Transverse colon (tissue), 4 donors: Measurements from ENCODE around the gene TMTC3. TPM values are rescaled to one million over a fixed set of nuclear protein-coding genes. Genes with fewer than 3 reads are reported as not detected.
A peak's percentile ranks its signal among the peaks of the same experiment; 100 is the strongest.
"Not testable (repeated sequence)": the region's sequence is repeated elsewhere in the genome, so short reads cannot be mapped to it uniquely, and the experiment has no call there.

Source experiments
- DNase-seq: peaks from one replicate; pipeline ENCODE4 v3.0.0-alpha.2; 2019
- H3K27ac ChIP-seq, 4 donors: fragments of 200-600 bp; sonication (generic); 2 replicates each; pipeline ENCODE4 v1.5.1; 2016 to 2018; ENCODE audit warnings: inconsistent platforms in 4 of 4
- H3K27me3 ChIP-seq: fragments of 200-600 bp; sonication (generic); 2 replicates; pipeline ENCODE4 v1.5.1; 2017; ENCODE audit warnings: inconsistent platforms
- H3K36me3 ChIP-seq, 4 donors: fragments of 200-600 bp; sonication (generic); 2 replicates each; pipeline ENCODE4 v1.5.1; 2017 to 2019; ENCODE audit warnings: inconsistent platforms in 4 of 4
- H3K4me1 ChIP-seq, 4 donors: fragments of 200-600 bp; sonication (generic); 2 replicates each; pipeline ENCODE4 v1.5.1; 2017 to 2020; ENCODE audit warnings: inconsistent platforms in 4 of 4
- H3K4me3 ChIP-seq, 4 donors: fragments of 200-600 bp; sonication (generic); 1 replicate in 1 of 4; 2 replicates in 3 of 4; pipeline versions ENCODE4 v1.5.1 to v1.6.1; 2017 to 2019; ENCODE audit warnings: inconsistent platforms in 4 of 4
- H3K9me3 ChIP-seq, 2 donors: fragments of 200-600 bp; sonication (generic); 2 replicates each; pipeline ENCODE4 v1.5.1; 2017 to 2019; ENCODE audit warnings: inconsistent platforms in 2 of 2
- EP300 ChIP-seq: sonication (generic); formaldehyde crosslinking; IDR thresholded peaks from one replicate; pipeline ENCODE4 v1.6.1; 2017; ENCODE audit warnings: antibody characterized with exemption, low read depth
- POLR2A ChIP-seq: fragments of 450-650 bp; IDR thresholded peaks from one replicate; pipeline ENCODE4 v1.6.1; 2016; ENCODE audit warnings: antibody characterized with exemption, mild to moderate bottlenecking, moderate library complexity
- POLR2AphosphoS5 ChIP-seq, 3 donors: sonication (generic); formaldehyde crosslinking; IDR thresholded peaks; one replicate each; pipeline ENCODE4 v1.6.1; 2016; ENCODE audit warnings: antibody characterized with exemption in 3 of 3
- WGBS, 2 donors: methylation state at CpG; one replicate each; pipeline ENCODE4 v1.1.5; 2018; ENCODE audit warnings: low coverage in 1 of 2; 5-methylcytosine and 5-hydroxymethylcytosine counted together
- in situ Hi-C, 4 donors: fragments of 200-750 bp; cut with MboI; loops; one replicate each; pipeline versions ENCODE4 v1.15.0 to v1.15.1; 2017; ENCODE audit warnings: low sequenced_read_pairs in 3 of 4, low pct_ligation_motif_present in 1 of 4, low pct_unique_long_range_greater_than_20kb in 1 of 4
- intact Hi-C: fragments of 100-400 bp; cut with DNase I; formaldehyde crosslinking; loops from one replicate; pipeline ENCODE4 v1.15.1; 2023; ENCODE audit warnings: low total_unique reads
- total RNA-seq, 4 donors: library from RNA; depleted of rRNA; stranded (reverse); fragments of >200 nt; gene quantifications; one replicate each; pipeline ENCODE4 v1.1.0, GENCODE V29; 2016
- TF ChIP-seq, protein P1 (sequence below), 5 experiments: fragments of 200-600 bp in 3 of 5; fragments of 450-650 bp in 2 of 5; sonication (generic) in 3 of 5; IDR thresholded peaks; 1 replicate in 2 of 5; 2 replicates in 3 of 5; pipeline ENCODE4 v1.5.1; 2016 to 2017; ENCODE audit warnings: antibody characterized with exemption in 5 of 5, inconsistent platforms in 3 of 5, mild to moderate bottlenecking in 2 of 5, moderate library complexity in 1 of 5

The TMTC3 gene
- total RNA-seq, 4 donors from 2014 or later, result 2.2 to 15.9 (median 10.0) TPM

DNA sequence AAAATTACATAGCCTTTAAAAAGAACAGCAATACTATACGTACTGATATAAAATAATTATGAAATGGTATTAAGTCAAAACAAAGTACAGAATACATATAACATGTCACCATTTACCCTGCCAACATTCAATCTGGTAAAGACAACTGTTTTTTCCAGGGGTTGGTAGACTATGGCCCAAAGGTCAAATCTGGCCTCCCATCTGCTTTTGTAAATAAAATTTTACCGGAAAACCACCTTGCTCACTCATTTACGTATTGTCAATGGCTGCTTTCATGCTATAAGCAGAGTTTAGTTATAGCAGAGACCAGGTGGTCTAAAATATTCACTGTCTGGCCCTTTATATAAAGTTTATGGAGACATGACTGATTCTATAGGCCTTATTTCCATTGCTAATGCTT lies 14.3 kb upstream of the TMTC3 start:
- H3K4me1 ChIP-seq, result no peaks in the 10 kb centered on the region
- no peak overlapping the region for H3K4me3 ChIP-seq
- no peak overlapping the region for H3K27ac ChIP-seq
- WGBS, 2 donors, result 96 to 100% methylated on average over 3 of the region's 3 CpGs
- TF ChIP-seq, protein P1, sequence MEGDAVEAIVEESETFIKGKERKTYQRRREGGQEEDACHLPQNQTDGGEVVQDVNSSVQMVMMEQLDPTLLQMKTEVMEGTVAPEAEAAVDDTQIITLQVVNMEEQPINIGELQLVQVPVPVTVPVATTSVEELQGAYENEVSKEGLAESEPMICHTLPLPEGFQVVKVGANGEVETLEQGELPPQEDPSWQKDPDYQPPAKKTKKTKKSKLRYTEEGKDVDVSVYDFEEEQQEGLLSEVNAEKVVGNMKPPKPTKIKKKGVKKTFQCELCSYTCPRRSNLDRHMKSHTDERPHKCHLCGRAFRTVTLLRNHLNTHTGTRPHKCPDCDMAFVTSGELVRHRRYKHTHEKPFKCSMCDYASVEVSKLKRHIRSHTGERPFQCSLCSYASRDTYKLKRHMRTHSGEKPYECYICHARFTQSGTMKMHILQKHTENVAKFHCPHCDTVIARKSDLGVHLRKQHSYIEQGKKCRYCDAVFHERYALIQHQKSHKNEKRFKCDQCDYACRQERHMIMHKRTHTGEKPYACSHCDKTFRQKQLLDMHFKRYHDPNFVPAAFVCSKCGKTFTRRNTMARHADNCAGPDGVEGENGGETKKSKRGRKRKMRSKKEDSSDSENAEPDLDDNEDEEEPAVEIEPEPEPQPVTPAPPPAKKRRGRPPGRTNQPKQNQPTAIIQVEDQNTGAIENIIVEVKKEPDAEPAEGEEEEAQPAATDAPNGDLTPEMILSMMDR (IDR thresholded peaks at IDR 0.05), result no peak
- TF ChIP-seq POLR2A (no peak), EP300 (no peak), POLR2AphosphoS5 (IDR thresholded peaks at IDR 0.05) (no peak)
- in situ Hi-C loops (loop anchor here in 2 of 4 donors (25.0 kb wide), 1 partner anchor 859 kb away; no protein-coding TSS in a partner anchor), intact Hi-C loops (no loop called here)
- no peak for DNase-seq
- peaks cover 0 to 27% (median 13%) of the 10 kb centered on the region in 4 donors for H3K36me3 ChIP-seq
- H3K9me3 ChIP-seq, result no peaks in the 10 kb centered on the region
- H3K27me3 ChIP-seq, result no peaks in the 10 kb centered on the region

DNA sequence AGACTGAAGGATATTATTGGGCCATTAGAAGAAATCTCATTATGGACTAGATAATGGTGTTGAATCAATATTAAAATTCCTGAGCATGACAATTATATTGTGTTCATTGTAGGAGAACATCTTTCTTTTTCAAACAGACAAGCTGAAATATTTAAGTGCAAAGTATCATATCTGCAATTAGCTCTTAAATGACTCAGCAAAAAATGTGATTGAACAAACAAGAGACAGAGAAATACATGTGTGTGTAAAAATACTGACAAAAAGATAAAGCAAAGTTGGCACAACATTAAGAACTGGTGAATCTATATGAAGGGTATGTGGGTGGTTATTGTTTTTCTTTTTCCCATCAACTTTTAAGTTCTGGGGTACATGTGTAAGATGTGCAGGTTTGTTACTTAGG lies 9.7 kb upstream of the TMTC3 start:
- TF ChIP-seq POLR2A, result no peak
- TF ChIP-seq, protein P1 (IDR thresholded peaks at IDR 0.05), result no peak
- TF ChIP-seq EP300, result no peak
- TF ChIP-seq POLR2AphosphoS5 (IDR thresholded peaks at IDR 0.05), result no peak
- no peak for DNase-seq
- H3K4me3 ChIP-seq, result no peak overlapping the region
- no peak overlapping the region for H3K27ac ChIP-seq
- intact Hi-C loops, result no loop called here
- no peaks in the 10 kb centered on the region for H3K27me3 ChIP-seq
- peaks cover 0 to 12% (median 4%) of the 10 kb centered on the region in 4 donors for H3K36me3 ChIP-seq
- no peaks in the 10 kb centered on the region for H3K4me1 ChIP-seq
- no peaks in the 10 kb centered on the region for H3K9me3 ChIP-seq
- in situ Hi-C loops, result loop anchor here in 2 of 4 donors (25.0 kb wide), 1 partner anchor 855 kb away; no protein-coding TSS in a partner anchor

DNA sequence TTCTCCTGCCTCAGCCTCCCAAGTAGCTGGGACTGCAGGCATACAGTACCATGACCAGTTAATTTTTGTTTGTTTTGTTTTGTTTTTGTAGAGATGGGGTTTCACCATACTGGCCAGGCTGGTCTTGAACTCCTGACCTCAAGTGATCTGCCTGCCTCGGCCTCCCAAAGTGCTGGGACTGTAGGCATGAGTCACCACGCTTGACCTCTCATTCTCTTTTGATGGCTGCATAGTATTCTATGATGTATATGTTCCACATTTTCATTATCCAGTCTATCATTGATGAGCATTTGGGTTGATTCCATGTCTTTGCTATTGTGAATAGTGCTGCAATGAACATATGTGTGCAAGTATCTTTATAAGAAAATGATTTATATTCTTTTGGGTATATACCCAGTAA lies 8.9 kb upstream of the TMTC3 start:
- H3K9me3 ChIP-seq, DNase-seq, H3K4me1 ChIP-seq, H3K27me3 ChIP-seq, H3K27ac ChIP-seq, intact Hi-C loops, H3K4me3 ChIP-seq: not testable (repeated sequence)
- H3K36me3 ChIP-seq, result peaks cover 0 to 12% (median 4%) of the 10 kb centered on the region in 4 donors
- in situ Hi-C loops, result loop anchor here in 2 of 4 donors (25.0 kb wide), 1 partner anchor 854 kb away; no protein-coding TSS in a partner anchor
- 98 to 100% methylated on average over 1 to 2 of the region's 2 CpGs for WGBS, 2 donors

DNA sequence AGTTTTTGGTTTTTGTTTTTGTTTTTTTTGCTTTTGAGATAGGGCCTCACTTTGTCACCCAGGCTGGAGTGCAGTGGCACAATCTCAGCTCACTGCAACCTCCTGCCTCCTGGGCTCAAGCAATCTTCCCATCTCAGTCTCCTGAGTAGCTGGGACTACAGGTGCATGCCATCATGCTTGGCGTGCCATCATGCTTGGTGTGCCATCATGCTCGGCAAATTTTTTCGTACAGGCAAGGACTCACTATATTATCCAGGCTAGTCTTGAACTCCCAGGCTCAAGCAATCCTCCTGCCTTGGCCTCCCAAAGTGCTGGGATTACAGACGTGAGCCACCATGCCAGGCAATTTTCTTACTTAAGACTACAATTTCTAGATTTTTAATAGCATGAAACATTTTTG lies 2.4 kb upstream of the TMTC3 start:
- intact Hi-C loops, result loop anchor here (10.0 kb wide), 1 partner anchor 435 kb away; no protein-coding TSS in a partner anchor
- WGBS, 2 donors, result 95 to 97% methylated on average over 3 to 4 of the region's 4 CpGs
- in situ Hi-C loops, result loop anchor here in 2 of 4 donors (25.0 kb wide), 1 partner anchor 848 kb away; no protein-coding TSS in a partner anchor

DNA sequence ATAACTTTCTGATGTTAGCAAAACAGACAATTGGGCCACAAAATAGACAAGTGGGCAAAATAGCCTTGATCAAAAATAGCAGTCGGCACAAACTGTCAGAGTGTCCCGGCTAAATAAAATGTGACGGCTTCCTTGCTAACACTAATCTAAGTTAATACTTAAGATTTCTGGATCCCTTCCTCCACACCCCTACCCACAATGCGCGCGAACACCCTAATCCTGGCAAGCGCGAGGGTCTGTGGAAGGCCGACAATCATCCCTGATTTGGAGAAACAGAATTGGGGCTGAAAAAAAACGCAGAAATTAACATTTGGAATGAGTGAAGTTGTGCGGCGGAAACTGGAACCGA lies 708 bp upstream of the TMTC3 start:
- in situ Hi-C loops (loop anchor here in 2 of 4 donors (25.0 kb wide), 1 partner anchor 846 kb away; no protein-coding TSS in a partner anchor), intact Hi-C loops (loop anchor here (10.0 kb wide), 1 partner anchor 433 kb away; no protein-coding TSS in a partner anchor)
- Histone ChIP-seq H3K9me3 (no peaks in the 10 kb centered on the region), H3K27ac (peak overlapping the region; percentile 81 to 94 (median 86)), H3K27me3 (no peaks in the 10 kb centered on the region), H3K4me3 (peak overlapping the region; percentile 65 to 97 (median 70)), H3K4me1 (peaks cover 11 to 34% (median 17%) of the 10 kb centered on the region in 4 donors), H3K36me3 (no peaks in the 10 kb centered on the region)
- 6 to 7% methylated on average over 12 to 13 of the region's 13 CpGs for WGBS, 2 donors
- DNase-seq, result no peak
- TF ChIP-seq POLR2A, result no peak
- no peak for TF ChIP-seq POLR2AphosphoS5 (IDR thresholded peaks at IDR 0.05)
- TF ChIP-seq EP300, result no peak
- TF ChIP-seq, protein P1 (IDR thresholded peaks at IDR 0.05), result no peak

More for the DNA sequence above, 2.4 kb upstream of the TMTC3 start:
- not testable (repeated sequence) for H3K4me3 ChIP-seq, H3K9me3 ChIP-seq, DNase-seq, H3K27ac ChIP-seq, H3K36me3 ChIP-seq, H3K27me3 ChIP-seq
- peaks cover 11 to 26% (median 16%) of the 10 kb centered on the region in 4 donors for H3K4me1 ChIP-seq
